ENCODE data around the gene KNDC1.

GRCh38 chr10:133262696-133263095, 102.7 kb downstream of the KNDC1 start:
- TF ChIP-seq, protein P1, sequence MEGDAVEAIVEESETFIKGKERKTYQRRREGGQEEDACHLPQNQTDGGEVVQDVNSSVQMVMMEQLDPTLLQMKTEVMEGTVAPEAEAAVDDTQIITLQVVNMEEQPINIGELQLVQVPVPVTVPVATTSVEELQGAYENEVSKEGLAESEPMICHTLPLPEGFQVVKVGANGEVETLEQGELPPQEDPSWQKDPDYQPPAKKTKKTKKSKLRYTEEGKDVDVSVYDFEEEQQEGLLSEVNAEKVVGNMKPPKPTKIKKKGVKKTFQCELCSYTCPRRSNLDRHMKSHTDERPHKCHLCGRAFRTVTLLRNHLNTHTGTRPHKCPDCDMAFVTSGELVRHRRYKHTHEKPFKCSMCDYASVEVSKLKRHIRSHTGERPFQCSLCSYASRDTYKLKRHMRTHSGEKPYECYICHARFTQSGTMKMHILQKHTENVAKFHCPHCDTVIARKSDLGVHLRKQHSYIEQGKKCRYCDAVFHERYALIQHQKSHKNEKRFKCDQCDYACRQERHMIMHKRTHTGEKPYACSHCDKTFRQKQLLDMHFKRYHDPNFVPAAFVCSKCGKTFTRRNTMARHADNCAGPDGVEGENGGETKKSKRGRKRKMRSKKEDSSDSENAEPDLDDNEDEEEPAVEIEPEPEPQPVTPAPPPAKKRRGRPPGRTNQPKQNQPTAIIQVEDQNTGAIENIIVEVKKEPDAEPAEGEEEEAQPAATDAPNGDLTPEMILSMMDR (IDR thresholded peaks at IDR 0.05; ENCODE audit: low read length): no peak
- no peak for TF ChIP-seq EZH2 (IDR thresholded peaks at IDR 0.05; ENCODE audit: borderline replicate concordance, low read length)
